GM21619 (cell line): ENCODE data around the gene CSNK1D.
"Not testable (repeated sequence)": the region's sequence is repeated elsewhere in the genome, so short reads cannot be mapped to it uniquely, and the experiment has no call there.

Source experiments
- ATAC-seq: cut with Tn5 transposase; IDR thresholded peaks from one replicate; pipeline ENCODE4 v1.9.1; 2021; ENCODE audit not compliant: unreplicated experiment

CSNK1D gene

DNA sequence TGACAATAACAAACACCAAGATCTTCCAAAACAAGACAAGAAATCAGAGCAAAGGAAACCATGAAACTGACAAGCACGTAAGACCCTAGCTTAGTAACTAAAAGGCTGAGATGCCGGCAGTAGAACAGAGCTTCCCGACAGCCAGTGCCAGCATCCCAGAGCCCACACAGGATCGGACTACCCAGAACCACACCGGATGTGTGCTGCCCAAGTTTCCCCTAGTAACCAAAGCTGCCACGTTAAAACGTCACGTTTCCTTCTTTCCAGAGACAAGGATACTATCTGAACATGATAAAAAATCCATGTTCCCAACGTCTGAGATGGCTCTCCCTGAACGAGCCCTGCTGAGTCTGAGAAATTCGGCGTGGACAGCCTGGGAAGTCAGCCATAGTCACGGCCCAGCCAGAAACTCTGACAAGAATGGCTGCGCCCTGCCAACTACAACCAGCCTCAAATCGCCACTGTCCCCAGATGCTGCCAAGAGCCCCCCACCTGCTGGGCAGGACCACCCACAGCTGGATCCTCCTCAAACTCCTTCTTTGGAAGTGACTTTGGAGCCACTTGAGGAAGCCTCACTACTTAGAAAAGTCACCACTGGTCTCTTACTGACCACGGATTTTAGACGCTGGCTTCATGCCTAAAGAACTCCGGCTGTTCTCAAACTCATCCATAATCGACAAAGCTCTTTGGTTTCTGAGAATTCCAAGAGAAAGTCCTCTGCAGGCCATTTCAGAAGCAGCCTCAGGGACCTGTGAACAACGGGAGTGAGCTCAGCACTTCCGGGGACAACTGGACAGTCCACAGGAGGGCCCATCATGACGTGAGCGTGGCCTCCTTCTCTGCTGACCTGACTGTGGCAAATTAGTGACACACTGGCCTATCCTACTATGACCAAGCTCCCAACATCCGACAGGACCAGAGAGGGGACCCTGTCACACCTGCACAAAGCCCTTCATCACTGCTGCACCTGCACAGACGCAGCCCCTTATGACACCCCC lies 77.5 kb downstream of the CSNK1D start:
- ATAC-seq = no peak

DNA sequence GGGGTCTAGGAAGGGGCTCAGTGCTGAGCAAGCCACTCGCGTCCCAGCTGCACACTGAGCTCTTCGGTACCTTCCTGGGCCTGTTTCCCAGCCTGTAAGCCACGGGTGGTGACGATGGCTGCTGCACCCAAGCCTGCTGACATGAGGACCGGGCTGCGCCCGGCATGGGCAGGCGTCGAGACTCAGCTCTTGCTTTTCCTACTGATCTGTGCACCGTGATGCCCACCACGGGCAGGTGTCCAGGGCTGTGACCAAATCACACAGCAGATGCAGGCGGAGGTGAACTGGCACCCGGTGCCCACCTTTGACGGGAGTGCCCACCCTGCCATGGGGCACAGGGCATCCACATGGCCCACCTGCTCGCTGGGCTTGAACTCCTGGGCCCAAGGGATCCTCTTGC lies 78.7 kb downstream of the CSNK1D start:
- no peak for ATAC-seq

DNA sequence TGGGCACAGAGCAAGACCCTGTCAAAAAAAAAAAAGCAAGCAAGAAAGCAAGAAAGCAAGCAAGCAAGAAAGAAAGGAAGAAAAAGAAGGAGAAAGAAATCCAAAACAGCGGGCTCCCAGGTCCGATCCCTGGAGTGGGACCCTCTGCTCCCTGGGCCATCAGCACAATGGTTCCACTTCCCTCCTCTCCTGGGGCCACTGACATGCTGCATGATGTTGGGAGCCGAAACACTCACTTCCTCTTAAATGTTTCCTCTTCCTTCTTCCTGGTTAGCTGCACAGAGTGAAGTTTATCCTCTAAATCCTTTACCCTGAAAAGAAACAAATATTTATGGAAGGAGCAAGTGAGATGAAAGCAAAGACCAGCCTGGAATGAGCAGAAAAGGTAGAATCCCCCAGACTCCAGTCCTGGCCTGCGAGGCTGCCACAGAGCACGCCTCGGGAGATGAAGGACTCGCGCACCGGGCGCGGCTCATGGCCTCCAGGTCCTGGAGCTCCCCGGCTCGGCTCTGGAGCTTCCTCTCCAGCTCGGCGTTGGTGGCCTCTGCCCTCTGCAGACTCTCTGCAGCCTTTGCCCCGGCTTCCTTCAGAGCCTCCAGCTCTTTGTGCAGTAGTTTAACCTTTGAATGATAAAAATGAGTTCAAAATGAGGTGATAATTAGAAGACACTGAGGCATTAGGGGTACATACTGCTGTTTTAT lies 79.8 kb downstream of the CSNK1D start:
- ATAC-seq = no peak

DNA sequence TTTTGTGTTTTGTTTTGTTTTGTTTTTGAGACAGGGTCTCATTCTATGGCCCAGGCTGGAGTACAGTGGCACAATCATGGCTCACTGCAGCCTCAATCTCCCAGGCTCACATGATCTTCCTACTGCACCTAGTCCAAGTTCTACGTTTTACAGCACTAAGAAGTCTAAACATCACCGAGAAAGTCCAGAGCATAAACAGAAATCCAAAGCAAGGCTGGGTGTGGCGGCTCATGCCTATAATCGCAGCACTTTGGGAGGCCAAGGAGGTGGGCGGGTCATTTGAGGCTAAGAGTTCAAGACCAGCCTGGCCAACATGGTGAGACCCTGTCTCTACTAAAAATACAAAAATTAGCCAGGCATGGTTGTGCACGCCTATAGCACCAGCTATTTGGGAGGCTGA lies 80.5 kb downstream of the CSNK1D start:
- ATAC-seq = not testable (repeated sequence)
